ENCODE results near the gene THOC6.

- TF ChIP-seq, protein P1, sequence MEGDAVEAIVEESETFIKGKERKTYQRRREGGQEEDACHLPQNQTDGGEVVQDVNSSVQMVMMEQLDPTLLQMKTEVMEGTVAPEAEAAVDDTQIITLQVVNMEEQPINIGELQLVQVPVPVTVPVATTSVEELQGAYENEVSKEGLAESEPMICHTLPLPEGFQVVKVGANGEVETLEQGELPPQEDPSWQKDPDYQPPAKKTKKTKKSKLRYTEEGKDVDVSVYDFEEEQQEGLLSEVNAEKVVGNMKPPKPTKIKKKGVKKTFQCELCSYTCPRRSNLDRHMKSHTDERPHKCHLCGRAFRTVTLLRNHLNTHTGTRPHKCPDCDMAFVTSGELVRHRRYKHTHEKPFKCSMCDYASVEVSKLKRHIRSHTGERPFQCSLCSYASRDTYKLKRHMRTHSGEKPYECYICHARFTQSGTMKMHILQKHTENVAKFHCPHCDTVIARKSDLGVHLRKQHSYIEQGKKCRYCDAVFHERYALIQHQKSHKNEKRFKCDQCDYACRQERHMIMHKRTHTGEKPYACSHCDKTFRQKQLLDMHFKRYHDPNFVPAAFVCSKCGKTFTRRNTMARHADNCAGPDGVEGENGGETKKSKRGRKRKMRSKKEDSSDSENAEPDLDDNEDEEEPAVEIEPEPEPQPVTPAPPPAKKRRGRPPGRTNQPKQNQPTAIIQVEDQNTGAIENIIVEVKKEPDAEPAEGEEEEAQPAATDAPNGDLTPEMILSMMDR (IDR thresholded peaks at IDR 0.05; ENCODE audit: poor library complexity), result no peak
- TF ChIP-seq EZH2 (IDR thresholded peaks at IDR 0.05; ENCODE audit: borderline replicate concordance) (no peak), EZH2phosphoT487 (IDR thresholded peaks at IDR 0.05; ENCODE audit: low read depth, severe bottlenecking, unreplicated experiment) (no peak)
These were observed 6.7 kb downstream of the THOC6 start for GRCh38 chr16:3030222-3031212.

Data from hepatocyte (in vitro differentiated cells).